Ovary (tissue), 9 donors: Measurements from ENCODE around the gene COA7. TPM values are rescaled to one million over a fixed set of nuclear protein-coding genes. Genes with fewer than 3 reads are reported as not detected.
A peak's percentile ranks its signal among the peaks of the same experiment; 100 is the strongest.
"Not testable (repeated sequence)": the region's sequence is repeated elsewhere in the genome, so short reads cannot be mapped to it uniquely, and the experiment has no call there.

ENCODE experiments used
- DNase-seq, 5 donors: peaks; one replicate each; pipeline ENCODE4 v3.0.0-alpha.2; 2019 to 2020
- H3K27ac ChIP-seq, 2 donors: fragments of 200-600 bp; one replicate each; pipeline versions ENCODE4 v1.5.1 to v1.8.0; 2019 to 2022
- H3K27me3 ChIP-seq: fragments of 200-600 bp; one replicate; pipeline ENCODE4 v1.8.0; 2022
- H3K36me3 ChIP-seq: fragments of 200-600 bp; sonication (generic); one replicate; pipeline ENCODE4 v1.5.1; 2019
- H3K4me1 ChIP-seq: one replicate; pipeline ENCODE4 v1.8.1; 2013; ENCODE audit warnings: mild to moderate bottlenecking, moderate library complexity; ENCODE audit not compliant: insufficient read depth
- H3K4me3 ChIP-seq: fragments of 200-600 bp; sonication (generic); one replicate; pipeline ENCODE4 v1.5.1; 2017
- H3K9me3 ChIP-seq, 2 donors: fragments of 200-600 bp in 1 of 2; sonication (generic) in 1 of 2; one replicate each; pipeline versions ENCODE4 v1.5.1 to v1.8.1; 2013 to 2019; ENCODE audit warnings: mild to moderate bottlenecking in 1 of 2, moderate library complexity in 1 of 2
- CTCF ChIP-seq, 3 donors: fragments of 450-650 bp in 2 of 3; fragments of 200-600 bp in 1 of 3; IDR thresholded peaks; one replicate each; pipeline versions ENCODE4 v1.5.1 to v1.8.0; 2016 to 2022; ENCODE audit warnings: antibody characterized with exemption in 3 of 3, mild to moderate bottlenecking in 1 of 3
- EP300 ChIP-seq: sonication (generic); formaldehyde crosslinking; IDR thresholded peaks from one replicate; pipeline ENCODE4 v1.6.1; 2017; ENCODE audit warnings: antibody characterized with exemption
- POLR2A ChIP-seq: fragments of 450-650 bp; IDR thresholded peaks from one replicate; pipeline ENCODE4 v1.6.1; 2017; ENCODE audit warnings: antibody characterized with exemption, mild to moderate bottlenecking, moderate library complexity
- WGBS, 3 donors: extraction: QIAGEN DNeasy Blood & Tissue Kit in 1 of 3; methylation state at CpG; one replicate each; pipeline versions ENCODE4 v1.1.5 to v1.1.7; 2013 to 2017; 5-methylcytosine and 5-hydroxymethylcytosine counted together
- intact Hi-C, 4 donors: fragments of 100-400 bp; cut with DNase I; formaldehyde crosslinking; loops; one replicate each; pipeline versions ENCODE4 v1.11.0 to v1.15.1; 2022 to 2023
- polyA plus RNA-seq, 2 donors: library from polyadenylated mRNA; stranded (reverse); fragments of 200-250 nt in 1 of 2; fragments of 350-450 nt in 1 of 2; fragmentation: Illumina TruSeq in 1 of 2; extraction: RNeasy Lipid Tissue Mini Kit (QIAGEN cat#74804) in 1 of 2; gene quantifications; one replicate each; pipeline ENCODE4 v1.2.3, GENCODE V29; 2013 to 2014
- total RNA-seq, 7 donors: library from RNA; depleted of rRNA in 2 of 7; stranded (reverse); fragments of >200 nt in 2 of 7; fragmentation: NEBNext Ultra II Directional in 3 of 7; extraction: Animal tissue kit (Norgen Biotek cat#: 25700) in 3 of 7; gene quantifications; one replicate each; pipeline versions ENCODE4 v1.1.0 to v1.2.4, GENCODE V29; 2016 to 2023
- donor health status: DM: no; HTN: no; CAD: no; lungs with moderate emphysema.
- donor health status: DM: no; HTN: no; CAD: no.
- donor health status: Bipolar disorder and iron deficiency.
- donor health status: DM: yes; HTN: yes; CAD: no.
- donor health status: DM: no; HTN: no; CAD: no.
- donor health status: DM: yes; HTN: yes; CAD: no.

Gene COA7
- total and polyA plus RNA-seq, 9 donors: 3.5 to 27.2 (median 15.1) TPM

GRCh38 chr1:52686261-52686751, 11.8 kb downstream of the COA7 start:
- H3K27ac ChIP-seq, H3K36me3 ChIP-seq, H3K4me1 ChIP-seq, H3K27me3 ChIP-seq, H3K4me3 ChIP-seq, H3K9me3 ChIP-seq: not testable (repeated sequence)
- WGBS, 3 donors: 58 to 61% (median 60%) methylated on average over 17 of the region's 17 CpGs
- intact Hi-C loops: loop anchor here in 1 of 4 donors (10.0 kb wide), 1 partner anchor 562 kb away; no protein-coding TSS in a partner anchor
- DNase-seq: peak; percentile 47 to 71 (median 59)
- peak; percentile 42 to 46 (median 44) for TF ChIP-seq CTCF (IDR thresholded peaks at IDR 0.05)

DNA sequence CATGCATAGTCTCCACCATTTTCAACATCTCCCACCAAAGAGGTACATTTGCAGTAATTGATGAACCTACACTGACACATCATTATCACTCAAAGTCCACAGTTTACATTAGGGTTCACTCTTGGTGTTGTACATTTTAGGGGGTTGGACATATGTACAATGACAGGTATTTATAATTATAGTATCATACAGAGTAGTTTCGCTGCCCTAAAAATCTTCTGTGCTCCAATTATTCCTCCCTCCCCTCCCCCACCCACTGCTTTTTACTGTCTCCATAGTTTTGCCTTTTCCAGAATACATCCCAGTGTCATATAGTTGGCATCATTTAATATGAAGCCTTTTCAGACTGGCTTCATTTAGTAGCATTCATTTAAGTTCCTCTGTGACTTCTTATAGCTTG, 13.6 kb downstream of the COA7 start:
- intact Hi-C loops: loop anchor here in 1 of 4 donors (10.0 kb wide), 1 partner anchor 560 kb away; no protein-coding TSS in a partner anchor
- 88 to 100% (median 95%) methylated on average over 1 of the region's 1 CpG for WGBS, 3 donors

DNA sequence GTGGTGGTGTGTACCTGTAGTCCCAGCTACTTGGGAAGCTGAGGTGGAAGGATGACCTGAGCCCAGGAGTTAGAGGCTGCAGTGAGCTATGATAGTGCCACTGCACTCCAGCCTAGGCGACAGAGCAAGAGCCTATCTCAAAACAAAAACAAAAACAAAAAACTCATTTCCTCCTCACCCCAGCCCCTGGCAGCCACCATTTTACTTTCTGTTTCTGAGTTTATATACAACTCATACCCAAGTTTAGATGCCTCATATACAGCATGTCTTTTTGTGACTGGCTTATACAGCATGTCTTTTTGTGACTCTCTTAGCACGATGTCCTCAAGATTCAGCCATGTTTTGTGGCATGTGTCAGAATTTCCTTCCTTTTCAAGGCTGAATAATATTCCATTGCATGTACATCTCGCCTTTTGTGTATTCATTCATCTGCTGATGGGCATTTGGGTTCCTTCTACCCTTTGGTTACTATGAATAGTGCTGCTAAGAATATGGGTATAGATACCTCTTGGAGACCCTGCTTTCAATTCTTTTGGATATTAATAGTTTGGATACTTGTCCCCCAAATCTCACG, 14.7 kb downstream of the COA7 start:
- Histone ChIP-seq H3K27me3 (no peaks in the 10 kb centered on the region), H3K27ac (no peak overlapping the region), H3K4me3 (no peak overlapping the region), H3K9me3 (peaks cover 0 to 5% of the 10 kb centered on the region in 2 donors), H3K36me3 (no peaks in the 10 kb centered on the region), H3K4me1 (no peaks in the 10 kb centered on the region)
- TF ChIP-seq CTCF (IDR thresholded peaks at IDR 0.05) (no peak), POLR2A (no peak), EP300 (no peak)
- no peak for DNase-seq
- intact Hi-C loops: loop anchor here in 1 of 4 donors (10.0 kb wide), 1 partner anchor 559 kb away; no protein-coding TSS in a partner anchor
- WGBS, 3 donors: 84 to 98% (median 86%) methylated on average over 4 of the region's 4 CpGs

More for the DNA sequence above, 13.6 kb downstream of the COA7 start:
- no peaks in the 10 kb centered on the region for H3K27me3 ChIP-seq
- H3K4me1 ChIP-seq: no peaks in the 10 kb centered on the region
- H3K36me3 ChIP-seq: no peaks in the 10 kb centered on the region
- no peak overlapping the region for H3K27ac ChIP-seq
- TF ChIP-seq CTCF (IDR thresholded peaks at IDR 0.05) (no peak), POLR2A (no peak), EP300 (no peak)
- H3K4me3 ChIP-seq: no peak overlapping the region
- no peak for DNase-seq
- H3K9me3 ChIP-seq: peaks cover 0 to 5% of the 10 kb centered on the region in 2 donors

DNA sequence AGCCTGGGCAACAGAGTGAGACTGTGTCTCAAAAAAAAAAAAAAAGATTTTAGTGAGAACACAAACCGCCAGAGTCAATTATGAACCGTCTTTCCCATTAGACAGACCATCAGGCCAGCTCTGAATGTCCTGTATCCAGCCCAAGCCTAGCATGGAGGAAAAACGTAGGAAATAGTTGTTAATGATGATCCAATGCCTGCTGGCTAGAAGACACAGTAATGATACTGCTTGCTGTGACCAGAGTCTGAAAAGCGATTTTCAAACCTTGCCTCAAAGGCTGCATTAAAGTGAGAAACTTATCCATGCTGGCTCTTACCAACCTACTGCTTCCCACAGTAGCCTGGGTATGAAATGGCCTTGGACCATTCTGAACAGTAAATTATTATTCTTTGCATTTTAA, 17.0 kb downstream of the COA7 start:
- Histone ChIP-seq H3K27ac (no peak overlapping the region), H3K27me3 (no peaks in the 10 kb centered on the region), H3K4me3 (no peak overlapping the region), H3K9me3 (no peaks in the 10 kb centered on the region), H3K36me3 (no peaks in the 10 kb centered on the region), H3K4me1 (no peaks in the 10 kb centered on the region)
- TF ChIP-seq CTCF (IDR thresholded peaks at IDR 0.05) (no peak), EP300 (no peak), POLR2A (no peak)
- no peak for DNase-seq
- intact Hi-C loops: loop anchor here in 1 of 4 donors (10.0 kb wide), 1 partner anchor 556 kb away; no protein-coding TSS in a partner anchor
- WGBS, 3 donors: 79 to 89% (median 83%) methylated on average over 4 of the region's 4 CpGs
